WI38 (cell line): ENCODE measurements around the gene BEAN1.
A peak's percentile ranks its signal among the peaks of the same experiment; 100 is the strongest.

Source experiments
- H3K4me3 ChIP-seq: 2 replicates; pipeline ENCODE4 v1.5.1; 2011; ENCODE audit warnings: low read depth, mild to moderate bottlenecking, control low read depth, low read length
- TF ChIP-seq, protein P1 (sequence below): IDR thresholded peaks from 2 replicates; pipeline ENCODE4 v1.5.1; 2012; ENCODE audit warnings: low read depth, mild to moderate bottlenecking, control low read depth, low read length

BEAN1 gene

GRCh38 chr16:66403531-66404145, 23.5 kb upstream of the BEAN1 start:
- H3K4me3 ChIP-seq = no peak overlapping the region
- TF ChIP-seq, protein P1, sequence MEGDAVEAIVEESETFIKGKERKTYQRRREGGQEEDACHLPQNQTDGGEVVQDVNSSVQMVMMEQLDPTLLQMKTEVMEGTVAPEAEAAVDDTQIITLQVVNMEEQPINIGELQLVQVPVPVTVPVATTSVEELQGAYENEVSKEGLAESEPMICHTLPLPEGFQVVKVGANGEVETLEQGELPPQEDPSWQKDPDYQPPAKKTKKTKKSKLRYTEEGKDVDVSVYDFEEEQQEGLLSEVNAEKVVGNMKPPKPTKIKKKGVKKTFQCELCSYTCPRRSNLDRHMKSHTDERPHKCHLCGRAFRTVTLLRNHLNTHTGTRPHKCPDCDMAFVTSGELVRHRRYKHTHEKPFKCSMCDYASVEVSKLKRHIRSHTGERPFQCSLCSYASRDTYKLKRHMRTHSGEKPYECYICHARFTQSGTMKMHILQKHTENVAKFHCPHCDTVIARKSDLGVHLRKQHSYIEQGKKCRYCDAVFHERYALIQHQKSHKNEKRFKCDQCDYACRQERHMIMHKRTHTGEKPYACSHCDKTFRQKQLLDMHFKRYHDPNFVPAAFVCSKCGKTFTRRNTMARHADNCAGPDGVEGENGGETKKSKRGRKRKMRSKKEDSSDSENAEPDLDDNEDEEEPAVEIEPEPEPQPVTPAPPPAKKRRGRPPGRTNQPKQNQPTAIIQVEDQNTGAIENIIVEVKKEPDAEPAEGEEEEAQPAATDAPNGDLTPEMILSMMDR = no peak

DNA sequence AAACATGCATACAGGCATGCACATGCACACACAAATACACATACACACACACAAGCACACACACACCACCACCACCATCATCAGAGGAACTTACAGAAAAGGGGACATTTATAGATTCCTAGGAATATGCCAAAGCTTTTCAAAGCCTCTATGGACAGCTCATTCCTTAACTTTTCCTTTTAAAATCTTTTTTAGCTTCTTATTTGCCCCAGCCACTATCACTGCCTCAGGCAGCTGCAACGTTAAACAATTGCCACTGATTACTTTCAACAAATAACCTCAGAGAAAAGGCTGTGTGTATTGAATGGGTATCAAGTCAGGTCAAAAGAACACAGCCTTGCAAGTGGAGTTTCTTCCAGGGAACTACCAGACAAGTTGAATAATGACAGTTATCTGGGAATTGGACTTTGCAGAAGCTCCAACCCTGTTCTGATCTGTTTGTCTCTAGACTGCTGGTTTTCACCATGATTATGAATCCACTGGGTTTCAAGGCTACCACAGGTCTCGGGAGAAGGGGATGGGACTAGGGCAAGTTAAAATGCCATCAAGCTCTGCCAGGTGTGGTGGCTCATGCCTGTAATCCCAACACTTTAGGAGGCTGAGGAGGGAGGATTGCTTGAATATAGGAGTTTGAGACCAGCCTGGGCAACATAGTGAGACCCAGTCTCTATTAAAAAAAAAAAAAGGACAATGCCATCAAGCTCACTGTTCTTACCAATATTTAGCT, 21.9 kb upstream of the BEAN1 start:
- no peak overlapping the region for H3K4me3 ChIP-seq
- TF ChIP-seq, protein P1 = no peak

GRCh38 chr16:66406534-66407221, 20.4 kb upstream of the BEAN1 start:
- TF ChIP-seq, protein P1 = peak; percentile 74

GRCh38 chr16:66408163-66409048, 18.7 kb upstream of the BEAN1 start:
- peak overlapping the region; percentile 37 for H3K4me3 ChIP-seq

More at GRCh38 chr16:66406534-66407221, 20.4 kb upstream of the BEAN1 start:
- H3K4me3 ChIP-seq = peak overlapping the region; percentile 65

DNA sequence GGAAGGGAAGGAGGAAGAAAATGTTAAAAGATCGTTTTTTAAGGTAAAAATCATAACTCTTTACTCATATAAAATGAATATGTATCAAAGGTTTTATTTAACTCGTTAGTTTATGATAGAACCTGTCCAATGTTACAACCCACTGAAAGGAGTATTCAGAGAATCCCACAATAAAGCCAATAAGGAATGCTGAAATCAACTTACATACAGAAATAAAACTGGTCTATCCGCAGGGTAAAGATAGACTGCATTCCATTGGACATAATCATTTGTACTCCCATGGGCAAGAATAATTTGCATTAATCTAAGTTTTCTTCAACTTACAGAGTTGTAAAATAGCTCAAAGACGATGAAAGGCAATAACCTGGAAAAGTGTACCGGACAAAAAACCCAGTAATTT, 17.9 kb upstream of the BEAN1 start:
- no peak overlapping the region for H3K4me3 ChIP-seq
- TF ChIP-seq, protein P1 = no peak

More at GRCh38 chr16:66408163-66409048, 18.7 kb upstream of the BEAN1 start:
- TF ChIP-seq, protein P1 = no peak

GRCh38 chr16:66412182-66412581, 14.9 kb upstream of the BEAN1 start:
- no peak overlapping the region for H3K4me3 ChIP-seq
- TF ChIP-seq, protein P1 = no peak
